ENCODE measurements around the gene RALB. TPM values are rescaled to one million over a fixed set of nuclear protein-coding genes. Genes with fewer than 3 reads are reported as not detected.

RALB gene
- total RNA-seq, 1 experiment from 2014 or later = 24.6 TPM

DNA sequence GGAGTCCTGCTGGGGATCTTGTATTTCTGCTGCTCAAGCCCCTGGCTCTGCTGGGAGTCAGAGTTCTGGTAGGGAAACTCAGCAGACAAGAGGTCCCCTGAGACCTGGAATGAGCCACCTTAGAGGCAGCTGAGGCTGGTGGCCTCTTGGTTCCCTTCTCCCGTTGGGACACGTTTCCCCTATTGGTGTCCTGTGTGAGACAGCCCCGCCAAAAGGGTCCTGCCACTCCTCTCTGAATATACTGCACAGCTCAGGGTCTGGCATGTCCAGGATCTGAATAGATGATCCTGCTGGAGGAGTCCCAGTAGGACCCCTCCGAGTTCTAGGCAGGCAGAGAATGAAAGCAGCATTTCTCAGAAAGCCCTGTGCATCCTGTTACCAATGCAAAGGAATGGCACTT, 2.0 kb upstream of the RALB start:
- H3K4me1 Mint-ChIP-seq = peaks cover 44 to 47% of the 10 kb centered on the region in 2 experiments

More for the DNA sequence above, 2.0 kb upstream of the RALB start:
- Histone ChIP-seq H3K9me3 (ENCODE audit: control insufficient read depth, low read depth, low read length) (no peaks in the 10 kb centered on the region), H4K91ac (ENCODE audit: insufficient read length, low read depth, low read length) (no peak overlapping the region), H3K14ac (ENCODE audit: insufficient read depth, low read length) (no peak overlapping the region), H3K27ac (ENCODE audit: insufficient read length, low read depth, low read length) (no peak overlapping the region), H2BK20ac (ENCODE audit: low read depth, low read length, poor library complexity, severe bottlenecking) (no peak overlapping the region), H2BK120ac (ENCODE audit: low read depth, low read length, poor library complexity, severe bottlenecking) (no peak overlapping the region), H3K9ac (ENCODE audit: extremely low read depth, insufficient read length, low read length) (no peak overlapping the region), H3K4ac (ENCODE audit: low read depth, low read length) (no peak overlapping the region), H3K23ac (ENCODE audit: insufficient read length, low read depth, low read length) (no peak overlapping the region), H3K4me1 (ENCODE audit: insufficient read depth, low read length) (peaks cover under 1% of the 10 kb centered on the region; the same call in 1 of the 2 replicates), H3K56ac (ENCODE audit: insufficient read length, low read depth, low read length) (no peak overlapping the region), H3K23me2 (ENCODE audit: insufficient read length, low read depth, low read length, poor library complexity, severe bottlenecking) (peaks cover 12% of the 10 kb centered on the region), H3K79me2 (ENCODE audit: insufficient read depth, low read length) (no peaks in the 10 kb centered on the region), H3K18ac (ENCODE audit: insufficient read length, low read depth, low read length) (no peak overlapping the region), H4K8ac (replicated peaks; ENCODE audit: insufficient read length, low read depth, low read length) (no peak overlapping the region), H4K5ac (ENCODE audit: insufficient read length, low read depth, low read length) (no peak overlapping the region), H3K27me3 (ENCODE audit: insufficient read depth, low read length) (peaks cover 17% of the 10 kb centered on the region; the same call in 1 of the 2 replicates), H2BK5ac (ENCODE audit: insufficient read length, low read length) (no peak overlapping the region), H3T11ph (ENCODE audit: low read length) (no peak overlapping the region), H2AK5ac (ENCODE audit: insufficient read length, low read length) (no peak overlapping the region), H4K20me1 (ENCODE audit: control insufficient read depth, insufficient read depth, insufficient read length) (no peaks in the 10 kb centered on the region), H2BK15ac (ENCODE audit: low read depth, low read length) (no peak overlapping the region), H2AFZ (ENCODE audit: low read length) (no peak overlapping the region), H3K4me2 (ENCODE audit: insufficient read depth, insufficient read length, low read length) (no peak overlapping the region), H3K79me1 (ENCODE audit: insufficient read depth, low read depth, low read length, poor library complexity, severe bottlenecking) (no peaks in the 10 kb centered on the region), H2BK12ac (ENCODE audit: insufficient read length, low read depth, low read length) (no peak overlapping the region)
- no peak overlapping the region for H3K4me3 Mint-ChIP-seq
- DNase-seq = no peak
- H3K36me3 Mint-ChIP-seq (ENCODE audit: insufficient read depth in 1 of 3, low read depth in 3 of 3) = peaks cover 0 to 2% (median 0%) of the 10 kb centered on the region in 3 experiments; a peak in 2 of 7 replicates
- no CpG with 5 or more reads among the region's 4 CpGs for WGBS (ENCODE audit: extremely low coverage, insufficient read length, low lambda C conversion rate)
- no peak overlapping the region for H3K27ac Mint-ChIP-seq
- TF ChIP-seq, protein P1, sequence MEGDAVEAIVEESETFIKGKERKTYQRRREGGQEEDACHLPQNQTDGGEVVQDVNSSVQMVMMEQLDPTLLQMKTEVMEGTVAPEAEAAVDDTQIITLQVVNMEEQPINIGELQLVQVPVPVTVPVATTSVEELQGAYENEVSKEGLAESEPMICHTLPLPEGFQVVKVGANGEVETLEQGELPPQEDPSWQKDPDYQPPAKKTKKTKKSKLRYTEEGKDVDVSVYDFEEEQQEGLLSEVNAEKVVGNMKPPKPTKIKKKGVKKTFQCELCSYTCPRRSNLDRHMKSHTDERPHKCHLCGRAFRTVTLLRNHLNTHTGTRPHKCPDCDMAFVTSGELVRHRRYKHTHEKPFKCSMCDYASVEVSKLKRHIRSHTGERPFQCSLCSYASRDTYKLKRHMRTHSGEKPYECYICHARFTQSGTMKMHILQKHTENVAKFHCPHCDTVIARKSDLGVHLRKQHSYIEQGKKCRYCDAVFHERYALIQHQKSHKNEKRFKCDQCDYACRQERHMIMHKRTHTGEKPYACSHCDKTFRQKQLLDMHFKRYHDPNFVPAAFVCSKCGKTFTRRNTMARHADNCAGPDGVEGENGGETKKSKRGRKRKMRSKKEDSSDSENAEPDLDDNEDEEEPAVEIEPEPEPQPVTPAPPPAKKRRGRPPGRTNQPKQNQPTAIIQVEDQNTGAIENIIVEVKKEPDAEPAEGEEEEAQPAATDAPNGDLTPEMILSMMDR (conservative IDR thresholded peaks at IDR 0.05) = no peak
- H3K27me3 Mint-ChIP-seq (ENCODE audit: low read depth) = peaks cover 70% of the 10 kb centered on the region
- H3K9me3 Mint-ChIP-seq = no peaks in the 10 kb centered on the region; a peak in 1 of 5 replicates

Measured in H9 (cell line).